22Rv1 (cell line): ENCODE data around the gene CHL1.

ENCODE experiments used
- CTCF ChIP-seq: fragments of 450-650 bp; IDR thresholded peaks from 2 replicates; pipeline ENCODE4 v1.5.1; 2017; ENCODE audit warnings: mild to moderate bottlenecking
- ZFX ChIP-seq: fragments of 450-650 bp; IDR thresholded peaks from 2 replicates; pipeline ENCODE4 v1.6.1; 2017; ENCODE audit warnings: antibody characterized with exemption, borderline replicate concordance

GRCh38 chr3:312911-313310, 116.3 kb downstream of the CHL1 start:
- TF ChIP-seq CTCF (no peak), ZFX (no peak)
